Vagina (tissue), 2 donors: ENCODE results near the gene GALNT2. TPM values are rescaled to one million over a fixed set of nuclear protein-coding genes. Genes with fewer than 3 reads are reported as not detected.

Experiments
- DNase-seq, 2 donors: peaks; one replicate each; pipeline ENCODE4 v3.0.0-alpha.2; 2017; ENCODE audit errors: extremely low spot score in 2 of 2
- H3K27ac ChIP-seq: fragments of 200-600 bp; sonication (generic); one replicate; pipeline ENCODE4 v1.5.1; 2019
- H3K27me3 ChIP-seq: fragments of 200-600 bp; sonication (generic); one replicate; pipeline ENCODE4 v1.5.1; 2019
- H3K36me3 ChIP-seq, 2 donors: fragments of 200-600 bp; sonication (generic); one replicate each; pipeline ENCODE4 v1.5.1; 2017 to 2019
- H3K4me1 ChIP-seq: fragments of 200-600 bp; sonication (generic); one replicate; pipeline ENCODE4 v1.5.1; 2019
- H3K4me3 ChIP-seq, 2 donors: fragments of 200-600 bp; sonication (generic); 1 replicate in 1 of 2; 2 replicates in 1 of 2; pipeline ENCODE4 v1.5.1; 2016 to 2019
- H3K9me3 ChIP-seq: fragments of 200-600 bp; sonication (generic); one replicate; pipeline ENCODE4 v1.5.1; 2019
- CTCF ChIP-seq, 3 experiments: fragments of 450-650 bp in 2 of 3; fragments of 200-600 bp in 1 of 3; sonication (generic) in 1 of 3; IDR thresholded peaks; one replicate each; pipeline ENCODE4 v1.5.1; 2017 to 2019; ENCODE audit warnings: antibody characterized with exemption in 3 of 3, mild to moderate bottlenecking in 2 of 3, moderate library complexity in 2 of 3
- POLR2A ChIP-seq, 2 donors: fragments of 450-650 bp; IDR thresholded peaks; one replicate each; pipeline ENCODE4 v1.6.1; 2017; ENCODE audit warnings: antibody characterized with exemption in 2 of 2, mild to moderate bottlenecking in 2 of 2, moderate library complexity in 2 of 2
- POLR2AphosphoS5 ChIP-seq, 2 donors: sonication (generic); formaldehyde crosslinking; IDR thresholded peaks; one replicate each; pipeline ENCODE4 v1.9.0; 2017; ENCODE audit warnings: antibody characterized with exemption in 2 of 2, mild to moderate bottlenecking in 2 of 2, low read depth in 1 of 2; ENCODE audit not compliant: insufficient read depth in 1 of 2
- intact Hi-C: fragments of 100-400 bp; cut with DNase I; formaldehyde crosslinking; loops from one replicate; pipeline ENCODE4 v1.15.1; 2023
- total RNA-seq: library from RNA; depleted of rRNA; stranded (reverse); fragments of >200 nt; gene quantifications from one replicate; pipeline ENCODE4 v1.2.3, GENCODE V29; 2016

GALNT2 gene
- total RNA-seq, 1 donor from 2014 or later, result 51.6 TPM

- intact Hi-C loops, result no loop called here
- H3K36me3 ChIP-seq, result no peaks in the 10 kb centered on the region
Observed at GRCh38 chr1:230186874-230187273, 119.8 kb downstream of the GALNT2 start.

GRCh38 chr1:230187290-230187689 lies 120.3 kb downstream of the GALNT2 start:
- Histone ChIP-seq H3K9me3 (no peaks in the 10 kb centered on the region), H3K4me1 (peaks cover 29% of the 10 kb centered on the region), H3K36me3 (no peaks in the 10 kb centered on the region), H3K4me3 (no peak overlapping the region), H3K27me3 (no peaks in the 10 kb centered on the region), H3K27ac (no peak overlapping the region)
- peak in 1 of 2 donors; percentile 62 for DNase-seq
- intact Hi-C loops, result no loop called here
- no peak for TF ChIP-seq POLR2AphosphoS5 (IDR thresholded peaks at IDR 0.05; ENCODE audit: insufficient read depth in 1 of 2, low read depth in 1 of 2)

More at GRCh38 chr1:230186874-230187273, 119.8 kb downstream of the GALNT2 start:
- no peaks in the 10 kb centered on the region for H3K9me3 ChIP-seq
- H3K4me3 ChIP-seq, result no peak overlapping the region
- peaks cover 27% of the 10 kb centered on the region for H3K4me1 ChIP-seq
- DNase-seq, result peak in 1 of 2 donors; percentile 82
- no peaks in the 10 kb centered on the region for H3K27me3 ChIP-seq
- TF ChIP-seq CTCF (IDR thresholded peaks at IDR 0.05) (no peak), POLR2A (IDR thresholded peaks at IDR 0.05) (no peak), POLR2AphosphoS5 (IDR thresholded peaks at IDR 0.05; ENCODE audit: insufficient read depth in 1 of 2, low read depth in 1 of 2) (no peak)
- no peak overlapping the region for H3K27ac ChIP-seq

GRCh38 chr1:230188826-230189225 lies 121.8 kb downstream of the GALNT2 start:
- intact Hi-C loops, result no loop called here
- no peaks in the 10 kb centered on the region for H3K27me3 ChIP-seq
- no peaks in the 10 kb centered on the region for H3K36me3 ChIP-seq
- H3K4me3 ChIP-seq, result no peak overlapping the region
- no peaks in the 10 kb centered on the region for H3K9me3 ChIP-seq
- no peak overlapping the region for H3K27ac ChIP-seq
- DNase-seq, result peak in 1 of 2 donors; percentile 75
- no peak for TF ChIP-seq POLR2A (IDR thresholded peaks at IDR 0.05)
- no peak for TF ChIP-seq POLR2AphosphoS5 (IDR thresholded peaks at IDR 0.05; ENCODE audit: insufficient read depth in 1 of 2, low read depth in 1 of 2)
- no peak for TF ChIP-seq CTCF (IDR thresholded peaks at IDR 0.05)
- H3K4me1 ChIP-seq, result peaks cover 29% of the 10 kb centered on the region

- Histone ChIP-seq H3K27ac (no peak overlapping the region), H3K9me3 (no peaks in the 10 kb centered on the region), H3K4me1 (peaks cover 29% of the 10 kb centered on the region), H3K4me3 (no peak overlapping the region), H3K27me3 (no peaks in the 10 kb centered on the region), H3K36me3 (no peaks in the 10 kb centered on the region)
- TF ChIP-seq POLR2A (IDR thresholded peaks at IDR 0.05), result no peak
- TF ChIP-seq POLR2AphosphoS5 (IDR thresholded peaks at IDR 0.05; ENCODE audit: insufficient read depth in 1 of 2, low read depth in 1 of 2), result no peak
- no peak for TF ChIP-seq CTCF (IDR thresholded peaks at IDR 0.05)
- DNase-seq, result no peak
- intact Hi-C loops, result no loop called here
Observed at GRCh38 chr1:230189341-230189740, 122.3 kb downstream of the GALNT2 start.

- Histone ChIP-seq H3K9me3 (no peaks in the 10 kb centered on the region), H3K27me3 (no peaks in the 10 kb centered on the region), H3K4me3 (no peak overlapping the region), H3K36me3 (no peaks in the 10 kb centered on the region), H3K27ac (peak overlapping the region; percentile 71), H3K4me1 (peaks cover 29% of the 10 kb centered on the region)
- DNase-seq, result peak in 1 of 2 donors; percentile 79
- intact Hi-C loops, result no loop called here
- no peak for TF ChIP-seq POLR2A (IDR thresholded peaks at IDR 0.05)
- no peak for TF ChIP-seq POLR2AphosphoS5 (IDR thresholded peaks at IDR 0.05; ENCODE audit: insufficient read depth in 1 of 2, low read depth in 1 of 2)
- TF ChIP-seq CTCF (IDR thresholded peaks at IDR 0.05), result no peak
Observed at GRCh38 chr1:230189824-230190223, 122.8 kb downstream of the GALNT2 start.
